Heart left ventricle (tissue), 13 donors: ENCODE measurements around the gene NUAK1.

ENCODE experiments used
- CTCF ChIP-seq, 12 donors: fragments of 200-600 bp; sonication (generic) in 4 of 12; IDR thresholded peaks; one replicate each; pipeline versions ENCODE4 v1.5.0 to v1.8.0; 2018 to 2022; ENCODE audit warnings: antibody characterized with exemption in 12 of 12, mild to moderate bottlenecking in 5 of 12
- POLR2A ChIP-seq, 2 donors: fragments of 450-650 bp; IDR thresholded peaks; one replicate each; pipeline ENCODE4 v1.6.1; 2017; ENCODE audit warnings: antibody characterized with exemption in 2 of 2, mild to moderate bottlenecking in 2 of 2, moderate library complexity in 2 of 2
- donor health status: ischemic (EF 13 %, LVEDD 7.1; RV severe dilation, severe dysfunction).
- donor health status: DM: no; HTN: yes; CAD: no.
- donor health status: DM: no; HTN: no; CAD: no.
- donor health status: ischemic (EF 25% LVEDD 6.9; RV normal size, moderate dysfunction).
- donor health status: ischemic (EF 25% LVEDD 5.7; RV mildly dilated, moderate dysfunction).
- donor health status: ischemic (EF 35%, LVEDD 5.7; RV mildly dilated, moderate dysfunction).
- donor health status: nonischemic (EF 11% LVEDD 7.7; RV severe dilation, severe dysfunction).
- donor health status: DM: yes; HTN: yes; CAD: no.
- donor health status: PGD.
- donor health status: ischemic (EF 29% LVEDD 5.4; RV normal size, mild dysfunction).
- donor health status: nonischemic (EF 23%, LVEDD 6.1; RV moderate dilation, normal function).

GRCh38 chr12:106029532-106029931 lies 109.2 kb downstream of the NUAK1 start:
- TF ChIP-seq CTCF (IDR thresholded peaks at IDR 0.05) = no peak
- no peak for TF ChIP-seq POLR2A (IDR thresholded peaks at IDR 0.05)
